Measurements from ENCODE around the gene COL11A2. TPM values are rescaled to one million over a fixed set of nuclear protein-coding genes. Genes with fewer than 3 reads are reported as not detected.
A peak's percentile ranks its signal among the peaks of the same experiment; 100 is the strongest.

COL11A2 gene
- total and polyA plus RNA-seq, 2 of the 13 experiments (the other 11 are each of a cell fraction or from before 2014, with no cell fraction given) = 0.55 TPM

- Histone ChIP-seq H2AFZ (ENCODE audit: low read length) (peak overlapping the region; percentile 6), H3K27ac (ENCODE audit: extremely low read length, insufficient read depth, low read length) (peak overlapping the region; percentile 76), H3K4me1 (ENCODE audit: insufficient read depth, low read length) (peaks cover 58% of the 10 kb centered on the region), H3K9me3 (ENCODE audit: low read length) (no peaks in the 10 kb centered on the region), H3K79me2 (ENCODE audit: insufficient read depth, low read length) (peaks cover 21% of the 10 kb centered on the region), H3K4me2 (ENCODE audit: low read depth, low read length) (peak overlapping the region; percentile 87), H4K20me1 (ENCODE audit: insufficient read depth, low read length) (peaks cover 10% of the 10 kb centered on the region; the same call in 1 of the 2 replicates), H3K4me3 (replicated peaks in 1 of 3; ENCODE audit: insufficient read depth in 1 of 3, low read depth in 2 of 3, low read length in 3 of 3) (peak overlapping the region; percentile 90 to 93 (median 91)), H3K27me3 (ENCODE audit: control insufficient read depth in 1 of 2, insufficient read depth in 2 of 2, low read length in 2 of 2) (no peaks in the 10 kb centered on the region; a peak in 1 of 5 replicates), H3K9ac (ENCODE audit: insufficient read depth, low read depth, low read length) (peak overlapping the region; percentile 94), H3K36me3 (replicated peaks in 1 of 2; ENCODE audit: control insufficient read depth in 1 of 2, insufficient read depth in 2 of 2, low read length in 2 of 2) (peaks cover 6 to 24% of the 10 kb centered on the region in 2 experiments)
- ATAC-seq = peak; percentile 8
- no peak for FAIRE-seq
- WGBS (ENCODE audit: low lambda C conversion rate) = 9% methylated on average over 28 of the region's 29 CpGs
- in situ Hi-C loops (cut with HindIII; ENCODE audit: extremely low pct_ligation_motif_present, low pct_unique_long_range_greater_than_20kb) = loop anchor here (10.0 kb wide), 1 partner anchor 207 kb away; the partner anchor contains the start of genes CUTA and PHF1
- intact Hi-C loops (cut with micrococcal nuclease; ENCODE audit: unreplicated experiment) = no loop called here
- no peak for DNase-seq (ENCODE audit: low spot score)
- ChIA-PET CTCF (ENCODE audit: low intra/inter-chr PET ratio, low total read pairs) (no interaction called here), POLR2A (interaction anchor here (1.0 to 3.2 kb wide), 11 partner anchors 8 to 236 kb away, joined by 3 to 33 read pairs (median 8); partner anchors contain the start of genes PFDN6, RPS18, VPS52 and ZBTB22)
- TSS peak; percentile 99 for BruUV-seq (replicated peaks)
- TF ChIP-seq RFX1 (IDR thresholded peaks at IDR 0.05) = no peak
- no peak for TF ChIP-seq DNMT1 (CRISPR knock-in tag; IDR thresholded peaks at IDR 0.05)
- TF ChIP-seq ZFX (CRISPR knock-in tag; IDR thresholded peaks at IDR 0.05; ENCODE audit: low read depth) = no peak
- peak; percentile 20; the same call in 1 of the 2 replicates for TF ChIP-seq ZNF678 (CRISPR knock-in tag; IDR thresholded peaks at IDR 0.05)
- TF ChIP-seq ZFP82 (CRISPR knock-in tag; IDR thresholded peaks at IDR 0.05; ENCODE audit: borderline replicate concordance) = no peak
- TF ChIP-seq CREM (IDR thresholded peaks at IDR 0.05) = no peak
- TF ChIP-seq CREM (CRISPR knock-in tag; IDR thresholded peaks at IDR 0.05) = no peak
- TF ChIP-seq ZNF629 (CRISPR knock-in tag; conservative IDR thresholded peaks at IDR 0.05) = no peak
- no peak for TF ChIP-seq ZNF354B (CRISPR knock-in tag; IDR thresholded peaks at IDR 0.05)
- 0 out of 2 replicates have a peak, but pooled peaks have one; percentile 24 for TF ChIP-seq KLF9 (CRISPR knock-in tag; IDR thresholded peaks at IDR 0.05; ENCODE audit: low read depth)
- TF ChIP-seq ZNF383 (CRISPR knock-in tag; IDR thresholded peaks at IDR 0.05; ENCODE audit: borderline replicate concordance) = no peak
- no peak for TF ChIP-seq ZNF577 (CRISPR knock-in tag; IDR thresholded peaks at IDR 0.05; ENCODE audit: borderline replicate concordance, low read depth)
- no peak for TF ChIP-seq ZSCAN30 (CRISPR knock-in tag; IDR thresholded peaks at IDR 0.05)
- peak; percentile 49; the same call in 1 of the 2 replicates for TF ChIP-seq SNAPC4 (CRISPR knock-in tag; IDR thresholded peaks at IDR 0.05)
- no peak for TF ChIP-seq BRCA1 (CRISPR knock-in tag; IDR thresholded peaks at IDR 0.05)
- TF ChIP-seq ZNF143 (CRISPR knock-in tag; IDR thresholded peaks at IDR 0.05) = no peak
- TF ChIP-seq ZNF124 (CRISPR knock-in tag; IDR thresholded peaks at IDR 0.05) = 0 out of 2 replicates have a peak, but pooled peaks have one; percentile 21
- no peak for TF ChIP-seq SMC3 (IDR thresholded peaks at IDR 0.05; ENCODE audit: low read length)
- TF ChIP-seq GLI4 (CRISPR knock-in tag; IDR thresholded peaks at IDR 0.05; ENCODE audit: borderline replicate concordance) = no peak
- no peak for TF ChIP-seq PAWR (CRISPR knock-in tag; IDR thresholded peaks at IDR 0.05; ENCODE audit: borderline replicate concordance)
- no peak for TF ChIP-seq ZKSCAN8 (CRISPR knock-in tag; IDR thresholded peaks at IDR 0.05; ENCODE audit: borderline replicate concordance)
- TF ChIP-seq ZNF839 (CRISPR knock-in tag; IDR thresholded peaks at IDR 0.05; ENCODE audit: borderline replicate concordance) = no peak
- TF ChIP-seq CHCHD3 (CRISPR knock-in tag; IDR thresholded peaks at IDR 0.05) = no peak
Observed at GRCh38 chr6:33207552-33208090, 15.4 kb upstream of the COL11A2 start.
